OCI-M1 (cell line): ENCODE measurements around the gene FAM200A.
"Not testable (repeated sequence)": the region's sequence is repeated elsewhere in the genome, so short reads cannot be mapped to it uniquely, and the experiment has no call there.

ENCODE experiments used
- DNase-seq: peaks from one replicate; lab custom pipeline; 2025; lab: John Stamatoyannopoulos, UW

Gene FAM200A

GRCh38 chr7:99551767-99552463 lies at the start of gene FAM200A:
FAM200A (minus strand) TSS chr7:99552114; CDS start chr7:99548407, 3,707 bp downstream.
- peak; percentile 99 for DNase-seq

DNA sequence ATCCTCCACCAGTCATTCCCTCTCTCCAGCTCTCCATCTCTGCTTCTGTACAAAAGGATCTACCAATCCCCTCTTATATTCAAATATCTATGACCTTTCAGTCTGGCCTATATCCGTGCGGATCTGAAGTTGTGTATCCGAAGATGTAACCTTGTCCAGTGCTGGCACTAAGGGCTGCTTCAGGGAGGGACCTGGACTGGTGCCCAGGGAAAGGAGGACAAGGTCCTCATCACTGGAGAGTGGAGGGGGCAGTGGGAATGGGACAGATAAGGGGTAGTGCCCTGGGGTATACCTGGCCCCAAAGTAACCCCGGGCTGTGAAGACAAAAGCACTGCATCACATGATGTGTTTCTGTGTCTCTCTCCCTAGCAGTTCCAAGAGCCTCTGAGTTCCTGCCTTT lies 47.9 kb upstream of the FAM200A start:
- no peak for DNase-seq

DNA sequence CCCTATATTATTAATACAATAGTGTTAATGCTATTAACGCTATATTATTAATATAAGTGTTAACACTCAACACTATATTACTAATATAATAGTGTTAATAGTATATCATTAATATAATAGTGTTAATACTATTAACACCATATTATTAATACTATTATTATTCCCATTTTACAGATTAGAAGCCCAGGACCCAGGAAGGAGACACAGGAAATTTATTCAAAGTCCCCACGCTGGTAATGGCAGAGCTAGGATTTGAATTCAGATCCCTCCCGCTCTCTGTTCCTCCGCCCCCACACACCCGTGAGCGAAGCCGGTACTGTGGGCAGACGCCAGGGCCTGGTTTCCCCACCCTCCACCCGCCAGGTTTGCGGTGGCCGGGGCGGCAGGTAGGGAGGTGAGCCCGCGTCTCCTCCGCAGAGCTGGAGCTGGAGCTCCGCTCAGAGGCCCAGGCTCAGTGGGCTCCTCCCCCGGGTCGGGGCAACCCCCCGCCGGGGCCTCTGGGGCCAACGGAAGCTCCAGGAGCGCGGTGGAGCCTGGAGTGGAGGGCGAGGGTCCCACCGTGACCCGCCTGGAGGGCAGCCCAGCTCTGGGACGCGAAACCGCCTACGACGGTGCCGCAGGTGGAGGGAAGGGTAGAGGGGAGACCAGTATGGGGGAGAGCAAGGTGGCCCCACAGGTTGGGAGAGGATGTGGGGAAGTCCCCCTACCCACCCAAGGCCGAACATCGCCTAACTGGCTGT lies 46.0 kb upstream of the FAM200A start, which contains the start of gene TMEM225B:
Gene TMEM225B (plus strand): TSS at position 506 of the 740 bp plus-strand sequence. CDS start 6,122 bp downstream, outside the sequence.
- DNase-seq = no peak

DNA sequence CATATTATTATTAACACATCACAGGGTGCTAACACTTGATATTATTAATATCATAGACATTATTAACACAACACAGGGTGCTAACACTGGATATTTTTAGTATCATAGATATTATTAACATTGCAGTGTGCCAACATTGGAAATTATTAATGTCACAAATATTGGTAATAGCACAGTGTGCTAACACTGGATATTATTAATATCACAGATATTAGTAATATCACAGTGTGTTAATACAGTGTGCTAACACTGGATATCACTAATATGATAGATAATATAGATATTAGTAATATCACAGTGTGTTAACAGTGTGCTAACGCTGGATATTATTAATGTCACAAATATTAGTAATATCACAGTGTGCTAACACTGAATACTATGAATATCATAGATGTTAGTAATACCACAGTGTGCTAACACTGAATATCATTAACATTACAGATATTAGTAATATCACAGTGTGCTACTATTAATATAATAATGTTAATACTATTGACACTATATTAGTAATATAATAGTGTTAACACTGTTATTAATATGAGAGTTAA lies 44.6 kb upstream of the FAM200A start:
- no peak for DNase-seq

DNA sequence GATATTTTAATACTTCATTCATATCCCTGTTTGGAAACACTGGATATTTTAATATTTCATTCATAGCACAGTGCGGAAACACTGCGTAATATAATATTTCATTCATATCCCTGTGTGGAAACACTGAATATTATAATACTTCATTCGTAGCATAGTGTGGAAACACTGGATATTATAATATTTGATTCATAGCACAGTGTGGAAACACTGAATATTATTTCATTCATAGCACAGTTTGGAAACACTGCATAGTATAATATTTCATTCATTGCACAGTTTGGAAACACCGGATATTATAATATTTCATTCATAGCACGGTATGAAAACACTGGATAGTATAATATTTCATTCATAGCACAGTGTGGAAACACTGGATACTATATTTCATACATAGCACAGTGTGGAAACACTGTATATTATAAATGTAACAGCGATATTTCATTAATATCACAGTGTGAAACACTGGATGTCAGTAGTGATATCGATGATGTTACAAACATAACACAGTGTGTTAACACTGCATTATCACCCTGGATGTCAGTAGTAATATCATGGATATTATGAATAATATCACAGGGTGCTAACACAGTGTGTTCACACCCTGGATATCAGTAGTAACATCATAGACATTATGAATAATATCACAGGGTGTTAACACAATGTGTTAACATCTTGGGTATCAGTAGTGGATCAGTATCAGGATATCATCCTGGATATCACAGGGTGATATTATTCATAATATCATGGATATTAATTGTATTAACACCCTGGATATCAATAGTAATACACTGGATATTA lies 43.2 kb upstream of the FAM200A start:
- no peak for DNase-seq

- no peak for DNase-seq
Observed at GRCh38 chr7:99588868-99589267, 37.0 kb upstream of the FAM200A start.

DNA sequence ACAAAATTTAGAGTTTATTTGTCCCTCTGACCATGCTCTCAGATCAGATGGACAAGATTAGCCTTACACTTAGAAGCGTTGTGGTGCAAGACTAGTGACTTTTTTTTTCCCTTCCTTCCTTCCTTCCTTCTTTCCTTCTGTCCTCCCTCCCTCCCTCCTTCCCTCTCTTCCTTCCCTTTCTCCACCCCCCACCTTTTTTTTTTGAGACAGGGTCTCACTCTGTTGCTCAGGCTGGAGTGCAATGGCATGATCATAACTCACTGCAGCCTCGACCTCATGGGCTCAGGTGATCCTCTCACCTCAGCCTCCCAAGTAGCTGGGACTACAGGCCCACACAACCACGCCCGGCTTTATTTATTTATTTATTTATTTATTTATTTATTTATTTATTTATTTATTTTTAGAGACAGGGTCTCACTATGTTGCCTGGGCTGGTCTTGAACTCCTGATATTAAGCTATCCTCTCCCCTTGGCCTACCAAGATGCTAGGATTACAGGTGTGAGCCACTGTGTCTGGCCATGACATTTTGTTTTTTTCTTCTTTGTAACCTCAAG lies 28.9 kb upstream of the FAM200A start:
- DNase-seq = not testable (repeated sequence)

DNA sequence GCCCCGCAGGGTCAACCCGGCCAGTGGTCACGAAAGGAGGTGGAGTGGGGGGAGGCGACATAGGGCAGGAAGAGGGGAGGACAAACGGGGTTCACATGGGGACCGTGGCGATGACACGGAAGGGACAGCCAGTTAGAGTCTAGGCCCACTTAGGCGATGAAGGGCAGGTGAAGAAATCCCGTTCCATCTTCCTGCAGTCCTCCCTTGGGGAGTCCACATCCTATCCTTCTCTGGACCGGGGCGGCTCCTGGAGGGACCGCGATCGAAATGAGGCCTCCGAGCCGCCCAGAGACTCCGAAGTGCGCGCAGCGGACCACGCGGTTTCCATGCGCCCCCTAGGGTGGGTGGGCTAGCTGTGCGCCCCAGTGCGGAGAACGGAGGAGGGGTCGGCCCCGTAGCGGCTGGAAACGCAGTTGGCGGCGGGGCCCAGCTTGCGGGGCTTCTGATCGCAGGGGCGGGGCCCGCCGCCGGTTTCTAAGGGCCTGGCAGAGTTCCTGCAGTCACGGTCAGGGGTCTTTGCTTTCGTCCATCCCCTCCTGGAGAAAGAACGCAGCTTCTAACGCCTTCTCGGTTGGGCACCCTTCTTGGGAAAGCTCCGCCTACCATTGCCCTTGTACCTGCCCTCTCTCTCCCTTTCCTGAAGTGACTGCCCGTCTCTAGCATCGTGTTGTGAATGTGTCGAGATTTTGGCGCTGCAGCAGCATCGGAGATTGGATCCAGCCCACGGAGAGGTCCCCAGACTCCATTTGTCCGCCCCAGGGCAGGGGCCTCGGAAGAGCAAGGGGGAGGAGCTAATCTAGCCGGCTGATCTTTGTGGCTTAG lies 28.3 kb upstream of the FAM200A start:
- peak; percentile 31 for DNase-seq

DNA sequence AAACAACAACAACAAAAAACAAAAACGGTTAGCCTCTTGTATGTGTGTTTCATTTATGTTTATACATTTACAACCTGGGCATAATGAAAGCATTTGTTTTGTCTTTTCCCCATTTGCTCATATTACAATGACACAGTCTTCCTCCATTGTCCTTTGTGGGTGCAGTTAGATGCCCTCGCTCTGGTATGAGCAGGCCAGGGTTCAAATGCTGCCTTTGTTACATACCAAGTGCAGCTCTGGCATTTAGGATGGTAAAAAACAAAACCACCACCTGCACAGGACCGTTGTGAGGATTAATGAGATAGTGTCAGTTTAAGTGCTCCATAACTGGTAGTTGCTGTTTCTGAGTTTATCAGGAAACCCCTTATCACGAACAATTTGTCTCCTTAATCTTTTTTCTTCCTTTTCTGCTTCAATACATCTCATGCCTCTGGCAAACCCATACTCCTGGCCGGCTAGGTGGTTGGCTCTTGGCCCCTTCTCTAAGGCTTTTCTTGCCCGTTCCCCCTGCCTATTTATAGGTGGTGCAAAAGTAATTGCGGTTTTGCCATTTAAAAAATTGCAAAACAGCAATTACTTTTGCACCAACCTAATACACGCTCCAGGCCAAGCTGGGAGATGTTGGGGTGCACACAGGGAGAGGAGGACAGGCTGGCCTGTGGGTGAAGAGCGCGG lies 27.5 kb upstream of the FAM200A start:
- no peak for DNase-seq

DNA sequence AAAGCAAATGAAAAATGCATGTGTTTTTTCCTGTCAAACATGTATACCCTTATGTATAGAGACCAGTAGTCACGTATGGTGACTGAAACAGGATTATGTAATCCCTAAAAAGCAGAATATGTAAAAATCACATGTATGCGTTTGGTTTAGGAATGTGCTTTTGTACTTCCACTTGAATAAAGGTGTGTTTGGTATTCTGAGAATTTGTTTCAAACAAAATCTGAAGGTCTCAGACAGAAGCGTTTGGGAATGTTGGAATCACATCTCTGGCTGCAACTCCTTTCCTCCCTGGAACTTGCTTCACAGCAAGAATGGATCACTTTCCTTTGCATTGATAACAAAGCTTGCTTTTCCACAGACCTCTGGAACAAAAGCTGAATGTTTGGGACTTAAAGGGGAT lies 24.3 kb upstream of the FAM200A start:
- DNase-seq = no peak

DNA sequence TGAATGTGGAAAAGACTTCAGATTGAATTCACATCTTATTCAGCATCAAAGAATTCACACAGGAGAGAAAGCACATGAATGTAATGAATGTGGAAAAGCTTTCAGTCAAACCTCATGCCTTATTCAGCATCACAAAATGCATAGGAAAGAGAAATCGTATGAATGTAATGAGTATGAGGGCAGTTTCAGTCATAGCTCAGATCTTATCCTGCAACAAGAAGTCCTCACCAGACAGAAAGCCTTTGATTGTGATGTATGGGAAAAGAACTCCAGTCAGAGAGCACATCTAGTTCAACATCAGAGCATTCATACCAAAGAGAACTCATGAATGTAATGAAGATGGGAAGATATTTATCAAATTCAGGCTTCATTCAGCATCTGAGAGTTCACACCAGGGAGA lies 21.3 kb upstream of the FAM200A start:
- no peak for DNase-seq

DNA sequence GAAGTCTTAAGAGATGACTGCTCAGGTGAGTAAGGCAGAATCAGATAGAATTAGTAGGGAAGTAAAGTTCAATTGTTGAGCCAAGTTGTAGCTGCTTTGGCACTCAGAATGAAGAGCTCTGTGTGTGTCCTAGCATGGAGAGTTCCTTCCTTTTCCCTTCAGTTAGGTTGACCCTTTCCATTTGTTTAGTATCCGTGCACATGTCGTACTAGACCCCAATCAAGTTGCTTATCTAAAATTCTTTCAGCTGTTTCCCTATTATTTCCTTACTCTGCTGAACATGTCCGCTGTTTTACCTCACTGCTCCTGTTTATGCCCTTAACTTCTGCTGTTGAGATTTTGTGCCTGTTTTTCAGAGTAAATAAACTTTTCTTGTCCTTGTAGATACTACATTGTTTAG lies 19.9 kb upstream of the FAM200A start:
- DNase-seq = no peak

DNA sequence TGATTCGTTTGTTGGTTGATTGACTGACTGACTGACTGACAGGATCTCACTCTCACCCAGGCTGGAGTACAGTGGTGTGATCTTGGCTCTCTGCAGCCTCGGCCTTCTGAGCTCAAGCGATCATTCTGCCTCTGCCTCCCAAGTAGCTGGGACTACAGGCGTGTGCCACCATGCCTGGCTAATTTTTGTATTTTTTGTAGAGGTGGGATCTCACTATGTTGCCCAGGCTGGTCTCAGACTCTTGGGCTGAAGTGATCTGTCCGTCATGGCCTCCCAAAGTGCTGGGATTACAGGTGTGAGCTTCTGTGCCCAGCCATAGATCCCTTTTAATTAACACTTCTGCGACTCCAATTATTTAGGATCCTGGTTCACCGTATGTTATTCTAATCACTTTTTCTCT lies 16.9 kb upstream of the FAM200A start:
- not testable (repeated sequence) for DNase-seq

- no peak for DNase-seq
Observed at GRCh38 chr7:99563650-99564049, 11.7 kb upstream of the FAM200A start.

GRCh38 chr7:99562832-99563231 lies 10.9 kb upstream of the FAM200A start:
- peak; percentile 49 for DNase-seq

GRCh38 chr7:99562114-99562784 lies 10.3 kb upstream of the FAM200A start:
- DNase-seq = no peak

GRCh38 chr7:99561737-99562051 lies 9.8 kb upstream of the FAM200A start:
- no peak for DNase-seq

DNA sequence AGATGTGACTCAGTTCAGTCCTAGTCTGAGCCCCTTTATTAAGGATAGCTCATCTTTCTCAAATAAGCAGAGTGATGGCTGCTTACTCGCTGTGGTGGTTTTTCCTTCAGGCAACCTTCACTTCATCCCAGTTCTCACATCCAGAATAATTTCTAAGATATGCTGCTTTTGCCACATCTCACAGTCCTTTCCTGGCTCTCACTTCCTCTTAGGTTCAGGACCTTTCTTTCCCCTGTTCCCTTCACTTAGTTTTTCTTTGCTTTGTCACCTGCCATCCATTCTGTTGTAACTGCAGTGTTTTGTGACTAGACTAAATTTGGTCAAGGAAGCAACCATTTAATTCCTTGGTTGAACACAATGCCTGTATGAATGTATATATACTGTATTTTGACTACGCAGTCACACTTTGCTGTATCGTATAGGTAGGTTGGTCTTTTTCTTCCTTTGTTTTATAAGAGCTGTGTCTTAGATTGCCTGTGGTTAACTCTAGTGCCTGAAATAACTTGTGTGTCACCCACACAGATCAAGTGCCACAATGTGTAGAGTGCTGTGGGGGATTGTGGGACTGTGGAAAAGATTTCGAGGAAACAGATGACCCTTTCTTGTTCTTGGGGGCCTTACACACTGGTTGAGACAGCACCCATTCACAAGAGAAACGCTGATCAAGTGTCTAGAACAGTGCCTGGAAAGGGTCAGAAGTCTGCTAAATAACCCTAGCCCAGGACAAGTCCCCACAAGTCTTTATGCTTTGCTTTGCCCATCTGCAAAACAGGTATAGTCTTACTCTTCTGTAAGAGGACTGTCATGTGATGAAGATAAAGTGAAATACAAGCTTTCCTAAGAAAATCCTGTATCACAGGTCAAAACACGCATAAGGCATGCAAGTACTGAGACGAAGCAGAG lies 9.2 kb upstream of the FAM200A start:
- DNase-seq = no peak
